GM18907 (cell line): ENCODE data around the gene SYT3.
"Not testable (repeated sequence)": the region's sequence is repeated elsewhere in the genome, so short reads cannot be mapped to it uniquely, and the experiment has no call there.

Source experiments
- ATAC-seq: cut with Tn5 transposase; IDR thresholded peaks from one replicate; pipeline ENCODE4 v1.9.1; 2021; ENCODE audit warnings: mild to moderate bottlenecking, moderate library complexity; ENCODE audit not compliant: unreplicated experiment

Gene SYT3

DNA sequence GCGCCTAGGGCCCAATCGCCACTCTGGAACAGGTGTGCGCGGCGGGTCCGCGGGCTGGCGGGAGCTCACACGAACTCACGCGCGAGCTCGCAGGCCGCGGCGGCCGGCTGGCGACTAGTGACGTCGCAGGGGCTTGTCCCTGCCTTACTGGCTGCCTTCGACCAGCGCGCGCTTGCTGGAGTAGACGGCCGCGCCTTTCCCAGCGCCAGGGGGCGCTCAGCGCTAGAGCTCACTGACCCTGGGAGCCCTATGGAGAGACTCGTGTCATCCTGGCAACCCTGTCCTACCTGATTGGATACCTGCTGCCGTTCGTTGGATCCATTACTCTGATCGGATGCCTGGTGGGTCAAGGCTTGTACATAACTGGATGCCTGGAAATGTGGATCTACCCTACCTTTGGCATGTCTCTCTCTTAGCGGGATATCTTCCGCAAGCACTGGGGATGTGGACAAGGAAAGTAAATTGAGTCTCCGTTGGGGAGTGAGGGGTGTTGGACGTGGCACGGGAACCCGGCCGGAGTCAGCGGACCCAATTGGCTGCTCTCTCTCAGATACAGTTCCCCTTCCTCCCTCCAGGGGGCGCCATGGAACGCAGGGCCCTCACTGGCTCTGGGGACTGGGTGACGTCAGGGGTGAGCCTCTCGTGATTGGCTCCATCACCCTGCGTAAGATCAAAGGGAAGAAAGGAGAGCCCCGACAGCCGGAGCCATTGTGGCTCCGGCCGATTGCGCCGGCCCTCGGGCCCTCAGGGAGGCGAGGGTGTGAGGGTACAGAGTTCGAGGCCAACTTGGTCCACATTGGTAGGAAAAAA is 35.2 kb downstream of the SYT3 start:
- not testable (repeated sequence) for ATAC-seq

DNA sequence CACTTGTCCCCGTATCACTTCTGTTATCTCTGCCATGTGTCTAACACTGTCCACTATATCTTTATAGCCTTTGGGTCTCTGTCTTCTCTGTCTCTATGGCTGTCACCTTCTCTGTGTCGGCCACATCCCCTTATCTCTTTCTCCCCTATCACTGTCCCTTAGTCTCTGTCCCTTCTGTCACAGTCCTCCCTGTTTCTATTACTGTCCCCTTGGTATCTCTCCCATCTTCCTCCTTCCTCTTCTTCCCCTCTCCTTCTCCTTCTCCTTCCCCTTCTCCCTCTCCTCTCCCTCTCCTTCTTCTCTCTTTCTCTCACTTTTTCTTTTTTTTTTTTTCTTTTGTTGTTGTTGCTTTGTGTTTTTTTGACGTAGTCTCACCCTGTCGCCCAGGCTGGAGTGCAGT is 36.7 kb downstream of the SYT3 start:
- no peak for ATAC-seq

DNA sequence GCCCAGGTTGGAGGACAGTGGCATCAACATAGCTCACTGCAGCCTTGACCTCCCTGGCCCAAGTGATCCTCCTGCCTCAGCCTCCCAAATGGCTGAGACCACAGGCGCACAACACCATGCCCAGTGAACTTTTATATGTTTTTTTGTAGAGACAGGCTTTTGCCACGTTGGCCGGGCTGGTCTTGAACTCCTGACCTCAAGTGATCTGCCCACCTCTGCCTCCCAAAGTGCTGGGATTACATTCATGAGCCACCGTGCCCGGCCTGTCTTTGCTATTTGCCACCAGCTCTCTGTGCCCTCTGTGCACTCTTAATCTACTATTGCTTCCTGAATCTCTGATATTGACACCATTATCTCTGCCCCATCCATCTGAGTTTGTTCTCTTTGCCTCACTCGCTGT is 37.2 kb downstream of the SYT3 start:
- no peak for ATAC-seq

DNA sequence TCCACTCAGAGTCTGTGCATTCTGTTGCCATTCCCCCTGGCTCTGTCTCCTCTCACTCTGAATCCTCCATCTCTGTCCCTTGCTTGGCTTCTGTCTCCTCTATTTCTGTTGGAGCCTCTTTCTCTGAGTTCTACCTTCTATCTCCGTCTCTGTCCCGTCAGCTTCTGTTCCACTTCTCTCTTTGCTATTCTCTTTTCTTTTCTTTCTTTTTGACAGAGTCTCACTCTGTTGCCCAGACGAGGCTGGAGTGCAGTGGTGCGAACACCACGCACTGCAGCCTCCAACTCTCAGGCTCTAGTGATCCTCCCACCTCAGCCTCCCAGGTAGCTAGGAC is 37.6 kb downstream of the SYT3 start:
- ATAC-seq = no peak

DNA sequence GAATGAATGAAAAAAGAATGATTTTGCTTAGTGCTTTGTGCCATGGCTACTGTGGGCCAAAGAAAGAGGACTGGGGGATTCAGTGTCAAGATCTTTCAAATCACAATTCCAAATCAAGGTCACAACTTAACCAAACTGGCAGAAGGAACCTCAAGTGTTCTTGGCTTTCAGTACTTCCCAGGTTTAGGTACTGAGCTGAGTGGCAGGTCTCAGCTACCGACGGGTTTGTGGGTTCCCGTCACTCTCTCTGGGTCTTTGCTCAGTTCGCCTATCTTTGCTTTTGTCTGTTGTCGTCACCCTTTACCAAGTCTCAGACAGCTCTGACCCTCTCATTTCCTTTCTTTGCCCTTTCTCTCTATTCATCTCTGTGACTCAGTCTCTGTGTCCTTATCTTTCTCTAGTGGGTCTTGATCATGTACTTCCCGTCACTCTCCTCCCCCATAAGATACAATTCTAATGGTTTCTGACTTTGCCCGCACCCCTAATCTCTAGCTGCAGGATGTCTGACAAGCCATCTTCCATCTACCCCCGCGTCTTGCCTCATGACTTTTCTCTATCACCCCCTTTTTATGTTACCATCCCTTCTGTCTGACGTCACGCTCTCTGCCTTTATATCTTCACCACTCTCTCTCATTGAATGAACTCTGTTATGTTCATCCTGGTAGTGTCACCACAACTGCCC is 38.1 kb downstream of the SYT3 start:
- ATAC-seq = no peak

DNA sequence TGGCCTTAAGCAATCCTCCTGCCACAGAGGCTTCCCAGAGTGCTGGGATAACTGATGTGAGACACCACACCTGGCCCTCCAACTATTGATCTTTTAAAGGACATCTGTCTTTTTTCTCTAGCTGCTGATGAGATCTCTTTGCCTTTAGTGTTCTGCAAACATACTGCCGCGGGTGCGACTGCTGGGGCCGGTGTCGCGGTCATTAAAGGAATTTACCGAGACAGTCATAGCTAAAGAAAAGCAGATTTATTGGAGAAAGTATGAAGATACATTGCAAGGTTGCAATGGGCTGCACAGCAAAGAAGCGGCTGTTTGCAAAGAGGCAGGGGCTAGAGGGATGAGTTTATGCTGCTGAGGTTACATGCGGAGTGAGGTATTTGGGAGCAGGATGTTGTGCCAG is 40.3 kb downstream of the SYT3 start:
- no peak for ATAC-seq

DNA sequence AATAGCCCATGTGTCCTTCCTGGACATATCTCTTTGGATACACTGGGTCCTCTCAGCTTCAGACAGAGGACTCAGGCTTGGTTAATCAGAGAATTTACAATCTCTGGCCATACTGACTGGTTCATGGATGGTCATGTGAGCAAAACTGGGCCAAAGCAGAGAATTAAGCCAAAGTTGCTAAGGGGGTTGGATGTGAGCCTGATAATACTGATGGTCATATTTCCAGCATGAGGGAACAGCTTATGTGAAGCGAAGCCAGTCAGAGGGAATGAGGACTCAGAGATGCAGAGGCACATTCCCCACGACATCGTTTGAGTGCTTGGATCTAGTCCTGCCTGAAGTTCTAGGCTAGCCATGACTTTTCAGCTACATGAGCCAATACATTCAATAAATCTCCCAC is 49.5 kb downstream of the SYT3 start:
- no peak for ATAC-seq

DNA sequence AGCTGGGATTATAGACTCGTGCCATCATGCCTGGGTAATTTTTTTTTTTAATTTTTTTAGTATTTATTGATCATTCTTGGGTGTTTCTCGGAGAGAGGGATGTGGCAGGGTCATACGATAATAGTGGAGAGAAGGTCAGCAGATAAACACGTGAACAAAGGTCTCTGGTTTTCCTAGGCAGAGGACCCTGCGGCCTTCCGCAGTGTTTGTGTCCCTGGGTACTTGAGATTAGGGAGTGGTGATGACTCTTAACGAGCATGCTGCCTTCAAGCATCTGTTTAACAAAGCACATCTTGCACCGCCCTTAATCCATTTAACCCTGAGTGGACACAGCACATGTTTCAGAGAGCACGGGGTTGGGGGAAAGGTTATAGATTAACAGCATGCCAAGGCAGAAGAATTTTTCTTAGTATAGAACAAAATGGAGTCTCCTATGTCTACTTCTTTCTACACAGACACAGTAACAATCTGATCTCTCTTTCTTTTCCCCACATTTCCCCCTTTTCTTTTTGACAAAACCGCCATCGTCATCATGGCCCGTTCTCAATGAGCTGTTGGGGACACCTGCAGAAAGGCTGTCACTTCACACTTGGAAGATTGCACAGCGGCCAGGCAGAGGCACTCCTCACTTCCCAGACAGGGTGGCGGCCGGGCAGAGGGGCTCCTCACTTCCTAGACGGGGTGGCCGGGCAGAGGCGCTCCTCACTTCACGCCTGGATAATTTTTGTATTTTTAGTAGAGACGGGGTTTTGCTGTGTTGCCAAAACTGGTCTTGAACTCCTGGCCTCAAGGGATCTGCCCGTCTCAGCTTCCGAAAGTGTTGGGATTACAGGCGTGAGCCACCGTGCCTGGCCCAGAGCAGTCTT is 57.7 kb downstream of the SYT3 start:
- ATAC-seq = not testable (repeated sequence)

DNA sequence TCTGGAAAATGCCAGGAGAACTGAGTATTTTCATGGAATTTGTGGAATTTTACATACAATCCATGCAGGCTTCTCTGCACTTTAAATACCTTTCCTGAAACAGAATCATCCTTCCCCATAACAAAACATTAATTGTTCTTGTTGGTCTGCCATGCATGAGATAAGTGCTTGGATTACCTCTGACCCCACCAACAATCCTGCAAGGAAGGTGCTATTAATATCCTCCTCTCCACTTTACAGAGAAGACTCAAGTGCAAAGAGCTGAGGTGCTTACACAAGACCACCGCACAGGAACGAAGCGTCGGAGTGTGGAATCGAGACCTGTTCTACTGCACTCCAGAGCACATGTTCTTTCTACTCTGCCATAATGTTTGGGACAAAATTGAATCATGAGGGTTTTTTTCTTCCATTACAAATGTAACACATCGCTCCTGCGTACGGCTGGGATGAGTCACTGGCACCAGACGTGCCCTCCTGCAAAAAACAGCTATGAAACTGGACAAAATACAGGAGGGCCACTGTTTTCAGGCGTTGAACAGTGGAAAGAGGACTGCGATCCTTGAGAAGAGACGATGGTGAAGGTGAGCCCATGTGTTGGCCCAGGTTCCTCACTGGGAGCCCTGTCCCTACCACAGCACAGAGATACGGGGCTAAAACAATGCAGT is 58.6 kb downstream of the SYT3 start:
- no peak for ATAC-seq

DNA sequence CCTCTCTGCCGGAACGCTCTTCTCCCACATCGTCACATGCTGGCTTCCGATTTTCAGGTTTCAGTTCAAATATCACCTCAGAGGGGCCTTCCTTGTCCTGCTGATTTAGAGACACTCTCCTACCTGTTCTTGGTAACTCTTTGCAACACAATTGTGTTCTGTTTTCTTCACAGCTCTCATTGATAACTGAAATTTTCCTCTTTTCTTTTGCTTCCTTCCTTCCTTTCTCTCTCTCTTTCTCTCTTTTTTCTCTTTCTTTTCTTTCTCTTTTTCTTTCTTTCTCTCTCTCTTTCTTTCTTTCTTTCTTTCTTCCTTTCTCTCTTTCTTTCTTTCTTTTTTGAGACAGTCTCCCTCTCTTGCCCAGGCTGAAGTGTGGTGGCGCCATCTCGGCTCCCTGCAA is 59.4 kb downstream of the SYT3 start:
- no peak for ATAC-seq

DNA sequence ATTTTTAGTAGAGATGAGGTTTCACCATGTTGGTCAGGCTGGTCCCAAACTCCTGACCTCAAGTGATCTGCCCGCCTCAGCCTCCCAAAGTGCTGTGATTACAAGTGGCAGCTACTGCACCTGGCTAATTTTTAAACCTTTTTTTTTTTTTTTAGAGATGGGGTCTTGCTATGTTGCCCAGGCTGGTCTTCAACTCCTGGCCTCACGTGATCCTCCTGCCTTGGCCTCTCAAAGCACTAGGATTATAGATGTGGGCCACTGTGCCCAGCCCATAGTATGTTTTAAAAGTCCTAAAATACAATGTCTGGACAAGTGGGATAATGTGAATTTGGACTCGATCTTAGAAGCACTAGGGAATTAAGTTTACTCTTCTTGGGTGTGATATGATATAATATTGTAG is 62.9 kb downstream of the SYT3 start:
- not testable (repeated sequence) for ATAC-seq

DNA sequence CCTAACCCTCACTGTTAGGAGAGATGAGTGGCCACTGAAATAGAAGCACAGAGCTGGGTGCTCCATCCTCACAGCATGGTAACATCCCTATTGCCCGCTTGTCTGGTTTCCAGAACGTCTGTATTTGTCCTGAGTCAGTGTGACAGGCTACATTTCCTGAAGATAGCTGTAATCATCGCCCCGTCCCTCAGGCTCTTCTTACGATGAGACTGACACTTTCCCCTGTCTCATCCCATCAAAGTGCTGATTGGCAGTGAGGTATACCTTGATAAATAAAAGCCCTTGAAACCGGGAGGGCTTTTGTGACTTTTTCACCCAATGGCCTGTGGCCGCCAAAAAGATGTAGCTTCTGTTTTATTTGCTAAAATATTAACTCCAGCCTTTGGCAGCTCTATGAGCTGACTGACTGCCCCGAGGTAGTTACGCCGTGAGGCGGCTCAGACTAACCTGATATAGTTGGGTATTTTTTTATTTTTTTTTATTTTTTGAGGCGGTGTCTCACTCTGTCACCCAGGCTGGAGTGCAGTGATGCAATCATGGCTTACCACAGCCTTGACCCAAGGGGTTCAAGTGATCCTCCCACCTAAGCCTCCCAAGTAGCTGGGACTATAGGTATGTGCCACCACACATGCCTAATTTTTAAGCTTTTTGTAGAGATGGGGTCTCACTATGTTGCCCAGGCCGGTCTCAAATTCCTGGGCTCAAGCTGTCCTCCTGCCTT is 65.8 kb downstream of the SYT3 start:
- no peak for ATAC-seq
